Hematopoietic multipotent progenitor cell treated with erythropoietin and hydrocortisone succinate and interleukin-3 and kit ligand, for 8 days (in vitro differentiated cells): ENCODE measurements around the gene NUP133.
"Not testable (repeated sequence)": the region's sequence is repeated elsewhere in the genome, so short reads cannot be mapped to it uniquely, and the experiment has no call there.

Experiments used
- DNase-seq: peaks from one replicate; pipeline ENCODE4 v3.0.0-alpha.2; 2015

Gene NUP133

DNA sequence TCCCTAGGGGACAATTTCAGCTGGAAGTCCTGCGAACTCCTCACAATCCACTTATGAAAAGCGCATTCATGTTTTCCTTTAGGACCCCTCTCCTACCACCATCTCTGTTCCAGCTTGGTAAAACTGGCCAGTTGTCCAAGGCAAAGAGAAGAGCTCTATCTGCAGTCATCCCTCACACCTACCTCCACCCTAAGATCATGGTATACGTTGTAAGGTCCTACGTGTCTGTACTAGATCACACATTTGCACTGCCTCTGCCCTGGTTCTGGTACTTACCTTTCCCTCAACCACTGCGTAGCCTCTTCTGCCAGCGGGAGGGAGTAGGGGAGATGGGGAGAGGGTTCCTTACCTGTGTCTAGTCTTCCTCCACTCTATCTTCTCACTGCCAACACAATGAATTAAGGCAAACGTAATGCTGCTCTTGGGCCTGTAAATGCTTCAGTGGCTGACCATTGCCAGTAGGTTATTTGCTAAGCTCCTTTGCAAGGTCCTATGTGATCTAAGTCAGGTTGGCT lies 739 bp upstream of the NUP133 start:
- DNase-seq, result no peak

DNA sequence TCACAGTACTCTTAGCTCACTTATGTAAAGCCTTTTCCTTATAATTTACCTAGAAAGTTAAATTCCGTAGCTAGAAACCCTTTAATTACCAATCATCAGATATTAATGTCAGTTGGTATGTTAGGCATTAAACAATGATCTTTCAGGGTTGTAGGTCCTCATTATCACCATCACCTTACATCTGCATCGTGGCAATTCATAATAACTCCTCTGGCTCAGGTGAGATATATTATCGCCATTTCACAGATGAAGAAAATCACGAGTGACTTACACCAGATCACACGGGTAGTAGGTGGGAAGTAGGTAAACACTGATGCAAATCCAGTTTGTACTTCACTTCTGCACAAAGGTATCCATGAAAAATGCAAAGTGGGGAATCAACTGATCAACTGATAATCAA lies 639 bp downstream of the NUP133 start:
- DNase-seq, result peak; percentile 16

DNA sequence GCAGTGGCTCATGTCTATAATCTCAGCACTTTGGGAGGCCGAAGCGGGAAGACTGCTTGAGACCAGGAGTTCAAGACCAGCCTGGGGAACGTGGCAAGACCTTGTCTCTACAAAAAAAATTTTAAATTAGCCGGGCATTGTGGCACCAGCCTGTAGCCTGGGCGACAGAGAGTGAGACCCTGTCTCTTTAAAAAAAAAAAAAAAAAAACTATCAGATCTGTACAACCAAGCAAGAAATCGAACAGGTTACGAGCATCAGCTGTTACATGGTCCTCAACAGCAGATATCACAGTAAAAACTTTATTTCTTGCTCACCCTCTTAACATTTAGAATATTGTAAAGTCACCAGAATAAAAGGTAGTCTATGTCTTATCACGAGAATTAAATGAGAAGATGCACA lies 1.5 kb downstream of the NUP133 start:
- no peak for DNase-seq

GRCh38 chr1:229495782-229496181 lies 12.4 kb downstream of the NUP133 start:
- DNase-seq, result no peak

DNA sequence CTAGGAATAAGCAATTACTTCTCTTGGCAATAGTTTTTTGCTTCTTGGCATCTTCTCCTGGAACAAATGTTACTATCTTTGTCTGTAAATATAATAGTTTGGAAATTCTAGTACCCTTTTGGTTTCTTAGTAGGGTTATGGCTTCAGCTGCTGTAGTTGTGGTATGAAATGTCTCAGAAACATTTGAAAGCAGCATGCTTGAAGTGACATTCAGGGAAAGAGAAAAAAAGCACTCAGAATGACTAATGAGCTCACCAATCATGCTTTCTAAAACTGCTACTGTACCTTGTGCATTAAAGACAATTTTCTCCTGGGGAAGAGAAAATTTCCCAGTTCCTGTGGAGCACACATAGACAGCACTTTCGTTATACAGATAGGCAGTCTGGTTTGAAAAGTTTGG lies 21.0 kb downstream of the NUP133 start:
- DNase-seq, result no peak

GRCh38 chr1:229485318-229485717 lies 22.8 kb downstream of the NUP133 start:
- no peak for DNase-seq

- no peak for DNase-seq
Observed at GRCh38 chr1:229482511-229482910, 25.6 kb downstream of the NUP133 start.

DNA sequence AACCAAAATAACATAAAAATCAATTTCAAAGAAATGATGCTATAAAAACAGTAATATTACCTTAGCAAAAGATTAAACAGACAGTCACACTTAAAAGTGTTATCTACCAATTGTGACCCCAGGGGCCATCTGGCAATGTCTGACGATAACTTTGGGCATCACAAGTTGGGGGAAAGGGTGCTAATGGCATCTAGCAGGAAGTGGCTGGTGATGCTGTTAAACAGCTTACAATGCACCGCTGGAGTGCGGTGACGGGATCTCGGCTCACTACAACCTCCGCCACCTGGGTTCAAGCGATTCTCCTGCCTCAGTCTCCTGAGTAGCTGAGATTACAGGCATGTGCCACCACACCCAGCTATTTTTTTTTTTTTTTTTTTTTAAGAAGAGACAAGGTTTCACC lies 27.6 kb downstream of the NUP133 start:
- no peak for DNase-seq

- DNase-seq, result no peak
Observed at GRCh38 chr1:229479660-229480399, 28.3 kb downstream of the NUP133 start.

- DNase-seq, result no peak
Observed at GRCh38 chr1:229478852-229479251, 29.3 kb downstream of the NUP133 start.

DNA sequence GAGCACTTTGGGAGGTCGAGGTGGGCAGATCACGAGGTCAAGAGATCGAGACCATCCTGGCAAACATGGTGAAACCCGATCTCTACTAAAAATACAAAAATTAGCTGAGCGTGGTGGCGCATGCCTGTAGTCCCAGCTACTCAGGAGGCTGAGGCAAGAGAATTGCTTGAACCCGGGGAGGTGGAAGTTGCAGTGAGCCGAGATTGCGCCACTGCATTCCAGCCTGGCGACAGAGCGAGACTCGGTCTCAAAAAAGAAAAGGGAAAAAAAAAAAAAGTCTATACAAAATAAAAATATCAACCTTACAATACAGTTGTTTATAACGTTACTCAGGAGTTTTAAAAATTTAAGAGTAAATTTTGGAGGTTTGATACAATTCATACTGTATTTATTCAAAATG lies 32.3 kb downstream of the NUP133 start:
- DNase-seq, result not testable (repeated sequence)

DNA sequence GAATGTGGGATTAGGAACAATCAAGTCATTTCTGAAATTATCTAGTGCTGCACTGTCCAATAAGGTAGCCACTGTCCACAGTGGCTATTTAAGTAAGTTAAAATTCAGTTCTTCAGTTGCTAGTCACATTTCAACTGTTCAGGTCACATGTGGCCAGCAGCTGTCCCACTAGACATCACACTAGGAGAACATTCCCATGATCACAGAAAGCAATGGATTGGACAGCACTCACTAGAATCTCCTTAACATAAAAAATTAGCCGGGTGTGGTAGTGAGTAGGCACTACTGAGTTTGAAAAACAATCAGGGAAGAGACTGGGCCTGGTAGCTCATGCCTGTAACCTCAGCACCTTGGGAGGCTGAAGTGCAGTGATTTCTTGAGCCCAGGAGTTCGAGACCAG lies 33.6 kb downstream of the NUP133 start:
- DNase-seq, result no peak

- no peak for DNase-seq
Observed at GRCh38 chr1:229471175-229471574, 37.0 kb downstream of the NUP133 start.

GRCh38 chr1:229470406-229471043 lies 37.6 kb downstream of the NUP133 start:
- no peak for DNase-seq

GRCh38 chr1:229466887-229467286 lies 41.3 kb downstream of the NUP133 start:
- no peak for DNase-seq

DNA sequence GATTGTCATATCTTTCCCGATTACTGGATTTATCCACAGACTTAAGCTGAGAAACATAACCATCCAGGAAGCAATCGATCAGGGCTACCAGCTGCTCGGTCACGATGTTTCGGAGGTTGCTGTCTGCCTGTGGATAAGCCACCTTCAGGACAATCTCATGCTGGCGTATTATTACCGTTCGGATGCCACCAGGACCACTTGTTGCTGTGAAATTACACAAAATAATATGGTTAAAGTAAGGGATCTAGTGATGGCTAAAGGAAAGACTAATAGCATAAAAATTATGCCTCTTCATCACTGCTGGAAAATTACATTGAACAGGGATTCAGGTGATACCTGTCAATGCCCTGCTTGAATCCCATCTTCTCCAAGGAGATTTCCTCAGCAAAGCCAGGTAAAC lies 43.5 kb downstream of the NUP133 start:
- no peak for DNase-seq

DNA sequence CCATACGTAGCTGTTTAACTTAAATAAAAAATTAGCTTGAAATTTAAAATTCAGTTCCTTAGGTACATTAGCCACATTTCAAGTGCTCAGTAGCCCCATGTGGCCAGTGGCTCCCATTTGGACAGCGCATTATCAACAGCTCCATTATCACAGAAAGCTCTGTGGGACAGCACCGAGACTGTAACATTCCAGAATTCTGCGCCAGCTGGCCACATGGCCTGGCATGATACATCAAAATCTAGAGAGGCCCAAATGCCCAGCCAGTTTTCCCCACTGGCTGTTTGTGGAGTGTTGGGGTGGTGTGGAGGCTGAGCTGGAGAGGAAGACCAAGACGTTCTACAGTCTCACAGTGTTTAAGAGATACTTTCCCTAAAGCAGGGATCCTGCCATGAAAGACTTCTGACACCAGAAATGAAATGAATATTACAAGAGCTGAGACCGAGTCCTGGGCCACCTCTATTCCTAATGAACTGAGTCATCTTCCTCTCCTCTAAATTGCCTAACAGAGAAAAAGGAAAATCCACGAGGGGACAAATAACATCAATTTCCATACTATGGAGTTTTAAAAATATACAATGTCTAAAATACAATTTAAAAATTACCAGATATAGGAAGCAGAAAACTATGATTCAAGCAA lies 47.0 kb downstream of the NUP133 start:
- DNase-seq, result no peak

- no peak for DNase-seq
Observed at GRCh38 chr1:229459815-229460214, 48.3 kb downstream of the NUP133 start.

- DNase-seq, result no peak
Observed at GRCh38 chr1:229457436-229457835, 50.7 kb downstream of the NUP133 start.

GRCh38 chr1:229456016-229456415 lies 52.1 kb downstream of the NUP133 start:
- DNase-seq, result no peak

- no peak for DNase-seq
Observed at GRCh38 chr1:229454056-229454455, 54.1 kb downstream of the NUP133 start.

GRCh38 chr1:229452956-229453801 lies 55.0 kb downstream of the NUP133 start:
- DNase-seq, result peak; percentile 27

GRCh38 chr1:229448845-229449244 lies 59.3 kb downstream of the NUP133 start:
- DNase-seq, result no peak
